ENCODE results near the gene TOMM22.

Gene TOMM22

GRCh38 chr22:38649841-38650522 is 31.8 kb upstream of the TOMM22 start:
- no peak for TF ChIP-seq CTCF (conservative IDR thresholded peaks at IDR 0.05; ENCODE audit: low read depth, low read length)
- no peak for DNase-seq (ENCODE audit: low read depth)
- no peak overlapping the region for H3K4me3 ChIP-seq (ENCODE audit: low read length)

GRCh38 chr22:38652859-38653258 is 28.9 kb upstream of the TOMM22 start:
- no peak for DNase-seq (ENCODE audit: low read depth)
- no peak overlapping the region for H3K4me3 ChIP-seq (ENCODE audit: low read length)
- TF ChIP-seq CTCF (conservative IDR thresholded peaks at IDR 0.05; ENCODE audit: low read depth, low read length): no peak

GRCh38 chr22:38653741-38654140 is 28.0 kb upstream of the TOMM22 start:
- no peak for DNase-seq (ENCODE audit: low read depth)
- TF ChIP-seq CTCF (conservative IDR thresholded peaks at IDR 0.05; ENCODE audit: low read depth, low read length): no peak
- H3K4me3 ChIP-seq (ENCODE audit: low read length): no peak overlapping the region

- no peak for DNase-seq (ENCODE audit: low read depth)
- TF ChIP-seq CTCF (conservative IDR thresholded peaks at IDR 0.05; ENCODE audit: low read depth, low read length): no peak
- H3K4me3 ChIP-seq (ENCODE audit: low read length): peak overlapping the region; percentile 86
These were observed 26.1 kb upstream of the TOMM22 start for GRCh38 chr22:38655519-38656255.

- peak within 1 kb of the TSS; percentile 86 for H3K4me3 ChIP-seq (ENCODE audit: low read length)
- no peak for TF ChIP-seq CTCF (conservative IDR thresholded peaks at IDR 0.05; ENCODE audit: low read depth, low read length)
- peak; percentile 59 for DNase-seq (ENCODE audit: low read depth)
These were observed 25.3 kb upstream of the TOMM22 start, which contains the start of the genes CBY1 and FAM227A for GRCh38 chr22:38656256-38657044. TSS of gene CBY1 (plus strand) at chr22:38656638. CDS start at chr22:38668055, 11,417 bp downstream. TSS of gene FAM227A (minus strand) at chr22:38656392. CDS start at chr22:38650168, 6,224 bp downstream.

- no peak for DNase-seq (ENCODE audit: low read depth)
These were observed 24.5 kb upstream of the TOMM22 start for GRCh38 chr22:38657045-38657909.

More at GRCh38 chr22:38657045-38657909, 24.5 kb upstream of the TOMM22 start:
- H3K4me3 ChIP-seq (ENCODE audit: low read length): peak overlapping the region; percentile 86
- no peak for TF ChIP-seq CTCF (conservative IDR thresholded peaks at IDR 0.05; ENCODE audit: low read depth, low read length)
